Measurements from ENCODE around the gene INAFM2.

- TF ChIP-seq CTCF (IDR thresholded peaks at IDR 0.05), result no peak
- TF ChIP-seq RCOR1 (IDR thresholded peaks at IDR 0.05; ENCODE audit: low read depth, low read length), result no peak
- TF ChIP-seq CBX2 (IDR thresholded peaks at IDR 0.05; ENCODE audit: borderline replicate concordance, low read depth), result no peak
- no peak for TF ChIP-seq EP300 (IDR thresholded peaks at IDR 0.05)
- TF ChIP-seq SREBF2 (IDR thresholded peaks at IDR 0.05), result no peak
- no peak for TF ChIP-seq KDM1A (IDR thresholded peaks at IDR 0.05; ENCODE audit: low read depth)
- TF ChIP-seq E2F6 (IDR thresholded peaks at IDR 0.05; ENCODE audit: borderline replicate concordance, low read depth), result no peak
- no peak for TF ChIP-seq BHLHE40 (IDR thresholded peaks at IDR 0.05; ENCODE audit: low read depth, low read length)
- TF ChIP-seq MAZ (IDR thresholded peaks at IDR 0.05; ENCODE audit: borderline replicate concordance, low read depth, low read length), result no peak
Measured at GRCh38 chr15:40322531-40323238, 807 bp upstream of the INAFM2 start.
